Mesothelial cell of epicardium (in vitro differentiated cells): ENCODE data around the gene GPC6. TPM values are rescaled to one million over a fixed set of nuclear protein-coding genes. Genes with fewer than 3 reads are reported as not detected.
A peak's percentile ranks its signal among the peaks of the same experiment; 100 is the strongest.
"Not testable (repeated sequence)": the region's sequence is repeated elsewhere in the genome, so short reads cannot be mapped to it uniquely, and the experiment has no call there.

Experiments used
- DNase-seq, 2 experiments: peaks; one replicate each; pipeline ENCODE4 v3.0.0; 2021; ENCODE audit warnings: low spot score in 2 of 2; ENCODE audit not compliant: unreplicated experiment in 2 of 2
- H3K27ac Mint-ChIP-seq: 2 replicates; pipeline ENCODE4 v1.8.0; 2021; ENCODE audit warnings: mixed read lengths
- H3K27me3 Mint-ChIP-seq: 2 replicates; pipeline ENCODE4 v1.8.0; 2021; ENCODE audit warnings: low read depth, mixed read lengths
- H3K36me3 Mint-ChIP-seq: 2 replicates; pipeline ENCODE4 v1.8.0; 2021; ENCODE audit warnings: mixed read lengths
- H3K4me1 Mint-ChIP-seq: 2 replicates; pipeline ENCODE4 v1.8.0; 2021; ENCODE audit warnings: mixed read lengths
- H3K4me3 Mint-ChIP-seq: 2 replicates; pipeline ENCODE4 v1.8.0; 2021; ENCODE audit warnings: mild to moderate bottlenecking, moderate library complexity, mixed read lengths
- H3K9me3 Mint-ChIP-seq: 2 replicates; pipeline ENCODE4 v1.8.0; 2021; ENCODE audit warnings: mixed read lengths
- CTCF ChIP-seq: fragments of 200-600 bp; sonication (generic); IDR thresholded peaks from one replicate; pipeline ENCODE4 v1.5.0; 2021; ENCODE audit warnings: antibody characterized with exemption; ENCODE audit not compliant: unreplicated experiment
- total RNA-seq: library from RNA; stranded (reverse); gene quantifications from 3 replicates; pipeline ENCODE4 v1.2.1, GENCODE V29; 2021

The GPC6 gene
- total RNA-seq, 1 donor from 2014 or later = 112 TPM

- H3K27me3 Mint-ChIP-seq = no peaks in the 10 kb centered on the region
- H3K27ac Mint-ChIP-seq = no peak overlapping the region
- no peaks in the 10 kb centered on the region for H3K36me3 Mint-ChIP-seq
- no peak for TF ChIP-seq CTCF
- DNase-seq = no peak
- peaks cover 21% of the 10 kb centered on the region for H3K4me1 Mint-ChIP-seq
- H3K9me3 Mint-ChIP-seq = no peaks in the 10 kb centered on the region
- no peak overlapping the region for H3K4me3 Mint-ChIP-seq
Measured at GRCh38 chr13:93480553-93481106, 254.0 kb downstream of the GPC6 start.

GRCh38 chr13:93496117-93496516 is 269.5 kb downstream of the GPC6 start:
- Mint-ChIP-seq H3K4me3 (peak overlapping the region; percentile 65), H3K4me1 (peaks cover 44% of the 10 kb centered on the region), H3K27ac (peak overlapping the region; percentile 91)
- not testable (repeated sequence) for H3K36me3 Mint-ChIP-seq, H3K27me3 Mint-ChIP-seq, DNase-seq, H3K9me3 Mint-ChIP-seq

GRCh38 chr13:93496985-93497673 is 270.5 kb downstream of the GPC6 start:
- H3K4me3 Mint-ChIP-seq = peak overlapping the region; percentile 65
- peak overlapping the region; percentile 91 for H3K27ac Mint-ChIP-seq
- no peaks in the 10 kb centered on the region for H3K9me3 Mint-ChIP-seq
- H3K4me1 Mint-ChIP-seq = peaks cover 46% of the 10 kb centered on the region
- no peak for TF ChIP-seq CTCF
- peaks cover 1% of the 10 kb centered on the region for H3K36me3 Mint-ChIP-seq
- no peak for DNase-seq
- no peaks in the 10 kb centered on the region for H3K27me3 Mint-ChIP-seq

- no peak for DNase-seq
- H3K36me3 Mint-ChIP-seq = no peaks in the 10 kb centered on the region
- H3K9me3 Mint-ChIP-seq = no peaks in the 10 kb centered on the region
- H3K27ac Mint-ChIP-seq = no peak overlapping the region
- H3K4me1 Mint-ChIP-seq = peaks cover 52% of the 10 kb centered on the region
- no peaks in the 10 kb centered on the region for H3K27me3 Mint-ChIP-seq
- no peak for TF ChIP-seq CTCF
- H3K4me3 Mint-ChIP-seq = no peak overlapping the region
Measured at GRCh38 chr13:93499991-93500390, 273.4 kb downstream of the GPC6 start.

GRCh38 chr13:93502071-93502470 is 275.5 kb downstream of the GPC6 start:
- H3K27ac Mint-ChIP-seq = no peak overlapping the region
- no peak for TF ChIP-seq CTCF
- no peak overlapping the region for H3K4me3 Mint-ChIP-seq

GRCh38 chr13:93502987-93503615 is 276.5 kb downstream of the GPC6 start:
- no peak for DNase-seq
- Mint-ChIP-seq H3K27me3 (no peaks in the 10 kb centered on the region), H3K36me3 (peaks cover 4% of the 10 kb centered on the region), H3K9me3 (peaks cover 5% of the 10 kb centered on the region), H3K4me1 (peaks cover 46% of the 10 kb centered on the region), H3K4me3 (no peak overlapping the region), H3K27ac (no peak overlapping the region)
- no peak for TF ChIP-seq CTCF

More at GRCh38 chr13:93502071-93502470, 275.5 kb downstream of the GPC6 start:
- H3K4me1 Mint-ChIP-seq = peaks cover 54% of the 10 kb centered on the region
- H3K36me3 Mint-ChIP-seq = peaks cover 2% of the 10 kb centered on the region
- H3K9me3 Mint-ChIP-seq = peaks cover 1% of the 10 kb centered on the region
- DNase-seq = no peak
- H3K27me3 Mint-ChIP-seq = no peaks in the 10 kb centered on the region
